SH-SY5Y (cell line): ENCODE measurements around the gene MAST4.

Experiments
- GATA2 ChIP-seq: IDR thresholded peaks from 2 replicates; pipeline ENCODE4 v1.6.1; 2011; ENCODE audit warnings: mild to moderate bottlenecking, low read depth, low read length
- GATA3 ChIP-seq: IDR thresholded peaks from 2 replicates; pipeline ENCODE4 v1.6.1; 2011; ENCODE audit warnings: low read depth, mild to moderate bottlenecking, low read length, moderate library complexity

DNA sequence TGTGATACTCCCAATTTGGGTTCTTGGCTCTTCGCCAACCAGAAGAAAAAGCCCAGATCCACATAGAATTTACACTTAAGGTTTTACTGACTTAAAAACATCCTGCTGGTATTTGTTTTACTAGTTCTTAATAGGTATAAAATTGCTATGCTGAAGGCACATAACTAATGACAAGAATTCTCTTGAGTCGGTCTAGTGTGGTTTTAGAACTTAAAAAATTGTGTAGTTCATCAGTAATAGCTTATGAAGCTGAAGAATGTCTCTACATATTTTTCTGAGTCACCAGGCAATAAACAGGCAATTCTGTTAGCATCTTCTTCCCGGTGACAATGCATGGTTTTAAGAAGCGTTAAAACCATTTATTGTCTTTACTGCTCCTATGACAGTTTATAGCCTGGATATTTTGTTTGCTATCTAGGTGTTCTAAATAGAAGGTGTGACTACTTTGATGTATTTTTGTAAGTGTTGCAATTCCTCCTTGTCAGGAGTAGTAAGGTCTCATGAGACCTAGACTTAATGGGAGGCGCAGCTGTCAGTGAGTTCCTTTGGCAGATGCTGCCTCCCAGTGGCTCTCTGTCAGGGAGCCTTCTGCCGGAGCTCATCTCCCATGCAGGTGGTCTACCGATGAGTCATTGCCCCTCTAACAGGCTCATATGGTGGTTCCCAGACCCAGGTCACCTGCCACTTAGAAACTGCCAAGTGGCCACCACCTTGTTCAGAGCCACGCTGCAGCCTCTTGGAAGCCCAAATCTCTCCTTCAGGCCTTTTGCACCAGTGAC, 173.8 kb downstream of the MAST4 start:
- TF ChIP-seq GATA3 (no peak), GATA2 (no peak)
